Muscle layer of duodenum (tissue), 2 donors: ENCODE measurements around the gene EEF1A1.
"Not testable (repeated sequence)": the region's sequence is repeated elsewhere in the genome, so short reads cannot be mapped to it uniquely, and the experiment has no call there.

Source experiments
- H3K27ac ChIP-seq: one replicate; pipeline ENCODE4 v1.7.0; 2013; ENCODE audit warnings: mild to moderate bottlenecking, low read length
- H3K27me3 ChIP-seq: one replicate; pipeline ENCODE4 v1.7.0; 2013; ENCODE audit warnings: low read depth, mild to moderate bottlenecking, control low read depth, low read length
- H3K36me3 ChIP-seq, 2 donors: one replicate each; pipeline ENCODE4 v1.7.0; 2013; ENCODE audit warnings: low read length in 2 of 2, control low read depth in 1 of 2, mild to moderate bottlenecking in 1 of 2; ENCODE audit not compliant: insufficient read depth in 2 of 2, control insufficient read depth in 1 of 2
- H3K4me1 ChIP-seq, 2 donors: one replicate each; pipeline ENCODE4 v1.7.0; 2013; ENCODE audit warnings: low read length in 2 of 2, mild to moderate bottlenecking in 2 of 2, control low read depth in 1 of 2, moderate library complexity in 1 of 2; ENCODE audit not compliant: insufficient read depth in 2 of 2, control insufficient read depth in 1 of 2
- H3K4me3 ChIP-seq, 2 donors: one replicate each; pipeline ENCODE4 v1.7.0; 2013; ENCODE audit warnings: low read length in 2 of 2, low read depth in 1 of 2, mild to moderate bottlenecking in 1 of 2
- H3K9me3 ChIP-seq, 2 donors: one replicate each; pipeline ENCODE4 v1.7.0; 2013; ENCODE audit warnings: low read length in 2 of 2, control low read depth in 1 of 2, mild to moderate bottlenecking in 1 of 2; ENCODE audit not compliant: control insufficient read depth in 1 of 2
- donor health status: healthy.

EEF1A1 gene

GRCh38 chr6:73515204-73515655 lies 5.6 kb downstream of the EEF1A1 start:
- H3K27ac ChIP-seq: peak overlapping the region; percentile 10

GRCh38 chr6:73514746-73515110 lies 6.1 kb downstream of the EEF1A1 start:
- H3K27ac ChIP-seq: no peak overlapping the region
- peaks cover 40 to 43% of the 10 kb centered on the region in 2 donors for H3K36me3 ChIP-seq
- no peaks in the 10 kb centered on the region for H3K9me3 ChIP-seq
- H3K27me3 ChIP-seq: no peaks in the 10 kb centered on the region
- H3K4me1 ChIP-seq: peaks cover 31 to 38% of the 10 kb centered on the region in 2 donors
- no peak overlapping the region for H3K4me3 ChIP-seq

More at GRCh38 chr6:73515204-73515655, 5.6 kb downstream of the EEF1A1 start:
- Histone ChIP-seq H3K27me3 (no peaks in the 10 kb centered on the region), H3K36me3 (peaks cover 42 to 48% of the 10 kb centered on the region in 2 donors), H3K4me1 (peaks cover 31 to 38% of the 10 kb centered on the region in 2 donors), H3K4me3 (no peak overlapping the region), H3K9me3 (no peaks in the 10 kb centered on the region)

- Histone ChIP-seq H3K36me3 (peaks cover 28 to 31% of the 10 kb centered on the region in 2 donors), H3K4me3 (no peak overlapping the region), H3K4me1 (peaks cover 29 to 30% of the 10 kb centered on the region in 2 donors), H3K27me3 (no peaks in the 10 kb centered on the region), H3K27ac (no peak overlapping the region), H3K9me3 (no peaks in the 10 kb centered on the region)
These were observed 7.4 kb downstream of the EEF1A1 start for GRCh38 chr6:73513496-73513854.

DNA sequence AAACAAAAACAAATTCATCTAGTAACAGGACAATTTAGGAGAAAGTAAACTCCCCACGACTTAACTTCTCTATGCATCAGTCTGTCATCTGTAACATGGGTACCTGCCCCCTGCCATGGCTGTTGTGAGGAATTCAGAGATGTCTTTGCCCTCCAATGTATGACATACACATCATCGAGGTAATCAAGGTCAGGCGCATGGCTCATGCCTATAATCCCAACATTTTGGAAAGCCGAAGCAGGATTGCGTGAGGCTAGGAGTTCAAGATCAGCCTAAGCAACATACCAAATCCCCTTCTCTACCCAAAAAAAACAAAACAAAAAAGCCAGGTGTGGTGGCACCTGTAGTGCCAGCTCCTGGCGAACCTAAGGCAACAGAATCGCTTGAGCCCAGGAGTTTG lies 9.0 kb downstream of the EEF1A1 start:
- H3K9me3 ChIP-seq: no peaks in the 10 kb centered on the region
- H3K36me3 ChIP-seq: peaks cover 14 to 20% of the 10 kb centered on the region in 2 donors
- H3K27ac ChIP-seq: no peak overlapping the region

DNA sequence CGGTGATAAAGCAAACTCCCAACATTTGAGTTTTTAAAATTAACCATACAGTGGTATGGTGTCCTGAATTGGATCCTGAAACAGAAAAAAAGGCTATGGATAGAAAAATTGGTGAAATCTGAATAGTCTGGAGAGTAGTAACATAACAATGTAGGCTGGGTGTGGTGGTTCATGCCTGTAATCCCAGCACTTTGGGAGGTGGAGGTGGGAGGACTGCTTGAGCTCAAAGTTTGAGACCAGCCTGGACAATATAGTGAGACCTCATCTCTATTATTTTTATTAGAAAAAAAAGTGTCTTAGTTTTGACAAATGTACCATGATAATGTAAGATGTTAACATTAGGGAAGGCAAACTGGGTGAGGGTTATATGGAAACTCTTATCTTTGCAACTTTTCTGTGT lies 11.0 kb downstream of the EEF1A1 start:
- H3K4me1 ChIP-seq: peaks cover 0 to 4% of the 10 kb centered on the region in 2 donors
- H3K9me3 ChIP-seq: no peaks in the 10 kb centered on the region
- H3K27ac ChIP-seq: no peak overlapping the region
- H3K36me3 ChIP-seq: peaks cover 0 to 2% of the 10 kb centered on the region in 2 donors
- no peaks in the 10 kb centered on the region for H3K27me3 ChIP-seq
- no peak overlapping the region for H3K4me3 ChIP-seq

More for the DNA sequence above, 9.0 kb downstream of the EEF1A1 start:
- no peaks in the 10 kb centered on the region for H3K27me3 ChIP-seq
- H3K4me1 ChIP-seq: peaks cover 18 to 23% of the 10 kb centered on the region in 2 donors
- no peak overlapping the region for H3K4me3 ChIP-seq

DNA sequence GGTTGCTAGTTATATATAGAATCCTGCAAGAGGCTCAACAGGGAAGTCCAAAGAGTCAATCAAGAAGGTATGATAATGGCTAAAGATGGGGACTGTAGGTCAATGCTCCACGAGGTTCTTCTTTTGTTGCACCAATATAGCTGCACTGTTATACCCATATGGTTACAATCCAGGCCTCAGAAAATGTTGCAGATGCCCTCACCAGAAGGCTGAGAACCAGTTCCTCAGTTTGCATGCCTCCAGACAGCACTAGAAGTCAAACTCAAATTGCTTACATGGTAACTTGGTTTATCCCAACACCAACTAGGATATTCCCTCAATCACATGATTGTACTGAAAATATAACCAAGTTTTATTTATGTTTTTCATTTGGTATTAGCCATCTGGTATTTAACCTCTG lies 12.1 kb downstream of the EEF1A1 start:
- Histone ChIP-seq H3K4me3 (no peak overlapping the region), H3K27me3 (no peaks in the 10 kb centered on the region), H3K4me1 (peaks cover 0 to 4% of the 10 kb centered on the region in 2 donors), H3K9me3 (no peaks in the 10 kb centered on the region), H3K36me3 (peaks cover 3 to 5% of the 10 kb centered on the region in 2 donors), H3K27ac (no peak overlapping the region)

- H3K27me3 ChIP-seq: no peaks in the 10 kb centered on the region
- H3K4me1 ChIP-seq: no peaks in the 10 kb centered on the region
- H3K9me3 ChIP-seq: no peaks in the 10 kb centered on the region
- peaks cover 15 to 21% of the 10 kb centered on the region in 2 donors for H3K36me3 ChIP-seq
- H3K27ac ChIP-seq: no peak overlapping the region
- no peak overlapping the region for H3K4me3 ChIP-seq
These were observed 14.6 kb downstream of the EEF1A1 start for GRCh38 chr6:73506246-73506645.

DNA sequence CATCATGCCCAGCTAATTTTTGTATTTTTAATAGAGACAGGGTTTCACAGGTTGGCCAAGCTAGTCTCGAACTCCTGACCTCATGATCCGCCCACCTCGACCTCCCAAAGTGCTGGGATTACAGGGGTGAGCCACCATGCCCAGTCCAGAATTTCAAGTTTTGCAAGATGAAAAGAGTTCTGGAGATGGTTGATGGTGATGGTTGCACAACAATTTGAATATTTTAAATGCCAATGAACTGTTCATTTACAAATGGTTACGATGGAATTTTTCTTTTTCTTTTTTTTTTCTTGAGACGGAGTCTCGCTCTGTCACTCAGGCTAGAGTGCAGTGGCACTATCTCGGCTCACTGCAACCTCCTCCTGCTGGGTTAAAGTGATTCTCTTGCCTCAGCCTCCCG lies 15.1 kb downstream of the EEF1A1 start:
- not testable (repeated sequence) for H3K4me1 ChIP-seq, H3K27me3 ChIP-seq, H3K4me3 ChIP-seq, H3K27ac ChIP-seq, H3K9me3 ChIP-seq
- peaks cover 20 to 24% of the 10 kb centered on the region in 2 donors for H3K36me3 ChIP-seq

DNA sequence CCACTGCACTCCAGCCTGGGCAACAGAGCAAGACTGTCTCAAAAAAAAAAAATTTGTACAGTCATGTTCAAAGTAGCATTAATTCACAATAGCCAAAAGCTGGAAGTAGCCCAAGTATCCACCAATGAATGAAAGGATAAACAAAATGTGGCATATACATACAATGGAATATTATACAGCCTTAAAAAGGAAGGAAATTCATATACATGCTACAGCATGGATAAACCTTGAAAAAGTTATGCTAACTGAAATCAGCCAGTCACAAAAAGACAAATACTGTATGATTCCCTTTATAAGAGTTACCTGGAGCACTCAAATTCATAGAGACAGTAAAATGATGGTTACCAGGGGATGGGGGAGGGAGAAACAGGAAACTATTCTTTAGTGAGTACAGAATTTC lies 15.7 kb downstream of the EEF1A1 start:
- H3K4me1 ChIP-seq: no peaks in the 10 kb centered on the region
- no peaks in the 10 kb centered on the region for H3K27me3 ChIP-seq
- no peak overlapping the region for H3K27ac ChIP-seq
- peaks cover 24 to 30% of the 10 kb centered on the region in 2 donors for H3K36me3 ChIP-seq
- no peak overlapping the region for H3K4me3 ChIP-seq
- H3K9me3 ChIP-seq: no peaks in the 10 kb centered on the region

GRCh38 chr6:73504160-73504559 lies 16.7 kb downstream of the EEF1A1 start:
- Histone ChIP-seq H3K4me3 (no peak overlapping the region), H3K27me3 (no peaks in the 10 kb centered on the region), H3K4me1 (no peaks in the 10 kb centered on the region), H3K9me3 (no peaks in the 10 kb centered on the region), H3K27ac (no peak overlapping the region), H3K36me3 (peaks cover 32 to 37% of the 10 kb centered on the region in 2 donors)

DNA sequence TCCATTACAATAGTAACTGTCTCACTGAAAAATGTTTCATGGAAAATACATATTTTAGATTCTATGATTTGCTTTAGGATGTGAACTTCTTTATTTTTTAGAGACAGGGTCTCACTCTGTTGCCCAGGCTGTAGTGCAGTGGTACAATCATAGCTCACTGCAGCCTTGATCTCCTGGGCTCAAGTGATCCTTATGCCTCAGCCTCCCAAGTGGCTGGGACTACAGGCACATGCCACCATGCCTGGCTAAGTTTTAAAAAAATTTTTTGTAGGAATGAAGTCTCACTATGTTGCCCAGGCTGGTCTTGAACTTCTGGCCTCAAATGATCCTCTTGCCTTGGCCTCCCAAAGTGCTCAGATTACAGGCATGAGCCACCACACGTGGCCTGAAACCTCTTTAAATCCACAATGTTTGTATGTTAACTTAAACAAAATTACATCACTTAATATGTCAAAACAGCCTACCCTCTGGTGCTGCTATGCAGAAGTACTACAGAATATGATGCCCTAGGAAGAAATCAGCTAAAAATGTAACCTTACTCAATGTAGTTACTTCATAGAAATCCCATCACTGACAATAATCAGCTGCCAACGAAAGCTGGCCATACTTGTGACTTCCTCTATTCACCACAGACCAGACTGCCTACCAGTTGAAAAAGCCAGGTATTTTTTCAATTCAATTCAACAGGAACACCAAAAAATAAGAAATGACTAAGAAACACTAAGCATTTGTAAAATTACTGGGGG lies 17.6 kb downstream of the EEF1A1 start:
- Histone ChIP-seq H3K9me3 (no peaks in the 10 kb centered on the region), H3K36me3 (peaks cover 32 to 38% of the 10 kb centered on the region in 2 donors), H3K27me3 (no peaks in the 10 kb centered on the region), H3K4me3 (no peak overlapping the region), H3K4me1 (no peaks in the 10 kb centered on the region), H3K27ac (no peak overlapping the region)

- Histone ChIP-seq H3K4me3 (no peak overlapping the region), H3K36me3 (peaks cover 40 to 46% of the 10 kb centered on the region in 2 donors), H3K4me1 (no peaks in the 10 kb centered on the region), H3K27me3 (no peaks in the 10 kb centered on the region), H3K9me3 (no peaks in the 10 kb centered on the region), H3K27ac (no peak overlapping the region)
These were observed 22.9 kb downstream of the EEF1A1 start for GRCh38 chr6:73497915-73498314.
